PFSK-1 (cell line): ENCODE data around the gene GFOD1.

Source experiments
- FOXP2 ChIP-seq: optimal IDR thresholded peaks from 2 replicates; pipeline ENCODE3; 2011; ENCODE audit warnings: borderline replicate concordance, control low read depth, inconsistent platforms; ENCODE audit not compliant: insufficient read depth; ENCODE audit errors: extremely low read length, extremely low read depth
- TF ChIP-seq, protein P1 (sequence below), 2 experiments: IDR thresholded peaks; 2 replicates each; pipeline versions ENCODE4 v1.6.1 to v1.8.0; 2011 to 2012; ENCODE audit warnings: low read depth in 2 of 2, low read length in 2 of 2, control low read depth in 1 of 2, inconsistent platforms in 1 of 2, mild to moderate bottlenecking in 1 of 2, moderate library complexity in 1 of 2; ENCODE audit not compliant: insufficient read depth in 1 of 2

DNA sequence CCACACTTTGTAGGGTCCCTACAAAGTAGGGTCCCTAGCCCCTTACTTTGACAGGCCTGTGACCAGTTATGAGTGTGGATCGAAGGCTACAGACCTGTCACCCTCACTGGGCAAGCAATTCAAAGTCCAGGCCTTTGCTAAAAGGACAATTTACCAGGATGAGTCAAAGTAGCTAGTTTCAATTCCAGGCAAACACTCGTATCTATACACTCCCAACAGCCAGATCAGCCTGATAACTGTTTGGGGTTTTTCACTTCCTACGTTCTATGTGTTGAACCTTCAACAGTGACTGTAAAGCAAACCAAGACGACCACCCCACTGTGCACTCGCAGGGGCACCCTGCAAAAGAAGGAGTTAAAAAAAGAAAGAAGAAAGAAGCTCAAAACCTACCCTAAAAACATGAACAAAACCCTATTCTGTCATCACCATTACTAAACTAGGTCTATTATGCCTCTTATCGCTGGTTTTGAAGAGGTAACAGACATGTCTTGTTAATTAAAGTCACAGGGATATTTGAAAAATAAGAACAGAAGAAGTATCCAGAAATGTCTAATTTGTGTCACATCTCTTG, 3.2 kb downstream of the GFOD1 start:
- TF ChIP-seq, protein P1, sequence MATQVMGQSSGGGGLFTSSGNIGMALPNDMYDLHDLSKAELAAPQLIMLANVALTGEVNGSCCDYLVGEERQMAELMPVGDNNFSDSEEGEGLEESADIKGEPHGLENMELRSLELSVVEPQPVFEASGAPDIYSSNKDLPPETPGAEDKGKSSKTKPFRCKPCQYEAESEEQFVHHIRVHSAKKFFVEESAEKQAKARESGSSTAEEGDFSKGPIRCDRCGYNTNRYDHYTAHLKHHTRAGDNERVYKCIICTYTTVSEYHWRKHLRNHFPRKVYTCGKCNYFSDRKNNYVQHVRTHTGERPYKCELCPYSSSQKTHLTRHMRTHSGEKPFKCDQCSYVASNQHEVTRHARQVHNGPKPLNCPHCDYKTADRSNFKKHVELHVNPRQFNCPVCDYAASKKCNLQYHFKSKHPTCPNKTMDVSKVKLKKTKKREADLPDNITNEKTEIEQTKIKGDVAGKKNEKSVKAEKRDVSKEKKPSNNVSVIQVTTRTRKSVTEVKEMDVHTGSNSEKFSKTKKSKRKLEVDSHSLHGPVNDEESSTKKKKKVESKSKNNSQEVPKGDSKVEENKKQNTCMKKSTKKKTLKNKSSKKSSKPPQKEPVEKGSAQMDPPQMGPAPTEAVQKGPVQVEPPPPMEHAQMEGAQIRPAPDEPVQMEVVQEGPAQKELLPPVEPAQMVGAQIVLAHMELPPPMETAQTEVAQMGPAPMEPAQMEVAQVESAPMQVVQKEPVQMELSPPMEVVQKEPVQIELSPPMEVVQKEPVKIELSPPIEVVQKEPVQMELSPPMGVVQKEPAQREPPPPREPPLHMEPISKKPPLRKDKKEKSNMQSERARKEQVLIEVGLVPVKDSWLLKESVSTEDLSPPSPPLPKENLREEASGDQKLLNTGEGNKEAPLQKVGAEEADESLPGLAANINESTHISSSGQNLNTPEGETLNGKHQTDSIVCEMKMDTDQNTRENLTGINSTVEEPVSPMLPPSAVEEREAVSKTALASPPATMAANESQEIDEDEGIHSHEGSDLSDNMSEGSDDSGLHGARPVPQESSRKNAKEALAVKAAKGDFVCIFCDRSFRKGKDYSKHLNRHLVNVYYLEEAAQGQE (IDR thresholded peaks at IDR 0.05; ENCODE audit: insufficient read depth in 1 of 2, low read depth in 2 of 2, low read length in 2 of 2): no peak
- no peak for TF ChIP-seq FOXP2
